GM18951 (cell line): ENCODE results near the gene ABCG1.

Source experiments
- POLR2A ChIP-seq: IDR thresholded peaks from 4 replicates; pipeline ENCODE4 v1.6.1; 2011; ENCODE audit warnings: mild to moderate bottlenecking; ENCODE audit not compliant: insufficient read length, insufficient read depth; ENCODE audit errors: extremely low read depth
- in situ Hi-C: fragments of 300-500 bp; cut with MboI; formaldehyde crosslinking; loops from one replicate; pipeline ENCODE4 v1.12.0; 2022; ENCODE audit warnings: low sequenced_read_pairs, mixed read lengths, inconsistent platforms; ENCODE audit not compliant: unreplicated experiment

The ABCG1 gene

DNA sequence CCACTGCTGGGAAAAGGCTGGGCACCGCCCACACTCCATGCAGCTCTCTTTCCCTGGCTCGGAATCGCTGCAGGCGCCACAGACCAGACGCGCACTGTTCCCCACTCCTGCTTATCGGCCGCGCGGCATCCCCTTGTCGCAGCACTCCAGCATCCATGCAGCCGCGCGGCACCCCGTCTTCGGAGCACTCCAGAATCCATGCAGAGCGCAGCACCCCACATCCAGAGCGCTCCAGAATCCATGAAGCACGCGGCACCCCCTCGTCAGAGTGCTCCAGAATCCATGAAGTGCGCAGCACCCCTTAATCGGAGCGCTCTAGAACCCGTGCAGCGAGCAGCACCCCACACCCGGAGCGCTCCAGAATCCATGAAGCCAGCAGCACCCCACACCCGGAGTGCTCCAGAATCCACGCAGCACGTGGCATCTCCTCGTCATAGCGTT is 86.8 kb downstream of the ABCG1 start:
- in situ Hi-C loops = no loop called here
- TF ChIP-seq POLR2A = no peak

DNA sequence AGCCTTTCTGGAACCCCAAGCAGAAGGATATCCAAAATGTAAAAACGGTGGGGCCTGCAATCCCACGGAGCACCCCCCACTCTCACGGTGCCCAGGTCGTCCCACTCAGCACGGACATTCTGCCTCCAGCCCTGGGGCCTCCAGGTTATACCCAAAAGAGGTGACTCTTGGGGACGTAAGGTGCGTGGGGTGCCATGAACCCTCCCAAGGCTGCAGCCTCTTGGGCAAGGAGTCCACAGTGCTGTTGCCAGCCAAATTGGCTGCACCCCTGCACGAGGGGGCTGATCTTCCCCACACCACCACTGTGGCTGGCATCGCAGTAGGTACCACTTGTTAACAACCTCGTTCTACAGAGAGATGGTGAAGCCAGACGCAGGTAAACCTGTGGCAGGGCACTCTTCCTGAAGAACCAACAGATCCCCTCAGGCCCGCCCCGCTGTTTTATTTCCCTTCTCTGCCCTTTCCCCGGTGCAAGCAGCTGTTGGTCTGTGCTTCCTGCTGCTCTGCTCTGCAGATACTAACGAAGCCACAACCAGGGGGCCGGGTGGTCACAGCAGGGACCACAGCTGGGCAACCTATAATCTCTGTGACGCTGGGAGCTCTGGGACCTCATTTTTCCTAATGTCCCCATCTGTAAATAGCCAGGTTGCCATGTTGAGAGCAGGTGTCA is 87.6 kb downstream of the ABCG1 start:
- in situ Hi-C loops = no loop called here
- TF ChIP-seq POLR2A = no peak

DNA sequence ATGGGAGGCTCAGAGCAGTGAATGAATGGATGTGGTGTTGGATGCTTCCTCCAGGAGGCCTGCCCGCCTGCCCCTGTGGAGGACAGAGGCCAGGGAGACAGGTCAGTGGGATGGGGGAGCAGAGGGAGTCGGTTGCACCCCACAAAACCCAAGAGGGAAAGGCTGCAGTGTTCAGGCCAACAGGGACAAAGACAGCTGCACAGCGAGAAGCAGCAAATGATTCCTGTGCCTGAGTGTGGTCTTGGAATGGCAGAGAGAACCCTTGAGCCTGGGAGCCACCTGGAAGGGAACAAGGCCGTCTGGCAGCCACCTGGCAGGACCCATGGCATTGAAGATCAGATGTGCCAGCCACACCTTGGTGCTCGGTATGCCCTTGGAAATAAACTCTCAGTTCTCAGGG is 88.2 kb downstream of the ABCG1 start:
- in situ Hi-C loops = no loop called here
- no peak for TF ChIP-seq POLR2A

DNA sequence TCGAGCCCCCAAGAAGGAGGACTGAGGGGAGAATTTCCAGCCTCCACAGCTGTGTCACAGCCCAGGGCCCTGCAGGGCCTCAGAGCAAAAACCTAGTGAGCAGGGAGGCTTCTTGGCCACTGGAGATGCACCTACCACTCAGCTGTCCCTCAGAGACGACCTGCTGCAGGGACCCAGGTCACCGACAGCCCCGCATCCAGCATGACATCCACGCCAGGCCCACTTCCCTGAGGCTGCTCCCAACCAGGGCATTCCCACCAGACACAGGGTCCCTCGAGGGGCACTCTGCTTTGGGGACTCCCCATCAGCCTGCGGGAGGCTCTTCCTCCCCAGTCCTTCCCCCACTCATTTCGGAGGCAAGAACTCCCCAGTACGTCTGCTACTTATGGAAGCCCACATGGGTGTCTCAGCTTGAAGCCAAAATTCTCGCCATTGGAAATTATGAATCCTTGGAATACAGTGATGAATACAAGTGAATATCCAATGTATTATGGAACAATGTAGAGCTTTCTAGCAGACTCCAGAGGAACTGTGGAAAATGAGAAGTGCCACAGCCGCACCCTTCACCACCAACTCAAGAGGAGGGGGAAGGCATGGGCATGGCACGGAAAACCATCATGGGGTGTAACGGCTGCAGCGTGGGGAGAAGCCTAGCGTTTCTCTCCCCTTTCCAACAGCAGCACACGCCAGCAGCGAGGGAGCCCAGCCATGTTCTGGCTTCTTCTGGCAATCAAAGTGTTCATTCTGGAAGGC is 89.4 kb downstream of the ABCG1 start:
- no peak for TF ChIP-seq POLR2A
- in situ Hi-C loops = no loop called here

DNA sequence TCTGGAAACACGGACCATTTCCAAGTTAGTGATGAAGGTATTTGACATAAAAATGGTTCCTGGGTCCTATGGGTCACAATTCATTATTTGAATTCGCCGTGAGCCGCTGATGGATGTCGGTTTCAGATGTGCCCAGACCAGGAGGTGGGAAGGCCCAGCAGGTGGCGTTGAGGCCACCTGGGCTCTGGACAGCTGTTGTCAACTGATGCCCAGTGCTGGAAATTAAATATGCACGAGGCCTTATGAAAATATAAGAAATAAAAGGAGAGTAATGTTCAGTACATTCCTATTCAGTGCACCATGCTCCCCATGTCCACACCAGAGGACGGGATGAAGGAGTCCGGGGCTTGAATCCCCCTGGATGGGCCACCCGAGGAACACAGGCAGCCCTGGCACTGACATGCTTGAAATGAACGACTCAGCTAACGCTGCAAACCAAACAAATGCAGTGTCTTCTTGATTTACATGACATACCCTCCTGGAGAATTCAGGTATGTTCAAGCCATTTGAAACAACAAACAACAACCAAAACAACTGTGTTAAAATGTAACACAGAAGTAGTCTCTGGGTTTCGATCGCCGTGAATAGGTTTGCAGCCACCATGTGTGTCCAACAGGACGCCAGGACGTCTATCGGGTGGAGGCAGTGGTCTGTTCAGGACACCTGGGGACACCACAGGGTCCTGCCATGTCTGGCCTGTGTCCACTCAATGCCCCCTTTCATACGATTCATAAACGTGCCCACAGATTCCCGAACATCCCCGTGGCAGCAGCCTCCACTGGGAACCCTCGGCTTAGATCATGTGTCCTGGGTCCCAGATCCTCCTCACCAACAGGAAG is 90.2 kb downstream of the ABCG1 start:
- TF ChIP-seq POLR2A = no peak
- in situ Hi-C loops = no loop called here

DNA sequence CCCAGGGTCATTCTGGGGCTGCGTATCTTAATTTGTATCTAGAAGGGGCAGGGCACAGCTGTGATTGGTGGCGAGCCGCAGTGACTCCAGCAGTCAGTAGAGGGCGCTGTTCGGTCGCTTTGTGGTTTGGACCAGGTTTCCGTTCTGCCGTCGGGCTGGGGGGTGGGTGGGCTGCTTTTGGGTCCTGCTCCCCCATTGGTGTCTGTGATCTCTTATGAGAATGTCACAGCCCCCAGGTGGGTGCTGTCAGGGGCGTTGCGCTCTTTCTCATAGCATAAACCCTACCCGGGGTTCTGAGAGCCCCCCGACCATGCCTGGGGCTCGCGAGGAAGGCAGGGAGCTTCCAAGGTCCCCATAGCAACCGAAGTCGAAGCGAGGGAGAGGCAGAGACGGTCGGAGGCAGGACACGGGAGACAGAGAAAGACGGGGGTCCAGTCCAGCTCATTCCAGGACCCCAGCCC is 90.8 kb downstream of the ABCG1 start:
- no peak for TF ChIP-seq POLR2A
- in situ Hi-C loops = loop anchor here (10.0 kb wide), 2 partner anchors 145 to 225 kb away; no protein-coding TSS in a partner anchor

DNA sequence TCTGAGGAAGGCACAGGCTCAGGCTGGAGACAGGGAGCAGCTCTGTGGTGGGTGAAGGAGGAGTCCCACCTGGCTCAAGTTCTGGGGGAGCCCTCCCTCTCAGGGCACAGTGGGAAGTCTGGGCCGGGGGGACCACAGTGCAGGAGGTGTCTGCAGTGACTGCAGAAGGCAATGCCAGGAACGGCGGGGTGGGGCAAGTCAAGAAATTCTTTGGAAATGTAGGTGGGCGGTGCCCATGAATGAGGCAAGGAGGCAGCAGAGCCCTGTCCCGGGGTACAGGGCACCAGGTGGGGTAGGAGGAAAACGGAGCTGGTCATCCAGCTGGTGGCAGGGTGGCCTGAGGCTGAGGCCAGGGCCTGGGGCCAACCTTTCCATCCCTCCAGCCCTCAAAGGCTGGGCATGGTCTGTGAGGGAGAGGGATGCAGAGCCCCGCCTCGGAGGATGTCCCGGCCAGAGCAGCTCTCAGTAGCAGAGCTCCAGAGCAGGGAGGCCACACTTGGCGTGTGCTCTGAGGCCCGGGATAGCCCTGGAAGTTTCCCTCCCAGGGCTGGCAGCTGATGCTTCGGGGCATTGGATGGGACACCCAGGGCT is 91.6 kb downstream of the ABCG1 start:
- TF ChIP-seq POLR2A = no peak
- in situ Hi-C loops = loop anchor here (10.0 kb wide), 2 partner anchors 144 to 224 kb away; no protein-coding TSS in a partner anchor

DNA sequence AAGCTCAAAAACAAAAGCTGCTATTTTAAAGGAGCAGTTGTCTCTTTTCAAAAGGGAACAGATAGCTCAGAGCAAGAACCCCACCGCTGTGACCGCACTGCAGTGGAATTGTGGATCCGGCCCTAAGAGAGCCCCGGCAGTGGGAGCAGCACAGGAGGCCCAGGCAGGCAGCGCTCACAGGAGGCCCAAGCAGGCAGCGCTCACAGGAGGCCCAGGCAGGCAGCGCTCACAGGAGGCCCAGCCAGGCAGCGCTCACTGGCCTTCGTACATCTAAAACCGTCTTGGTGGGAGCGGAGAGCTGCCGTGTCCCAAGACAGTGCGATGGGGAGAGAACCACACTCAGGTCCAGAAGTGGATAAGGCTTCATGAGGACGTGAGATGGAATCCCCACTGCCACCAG is 92.2 kb downstream of the ABCG1 start:
- TF ChIP-seq POLR2A = no peak
- in situ Hi-C loops = loop anchor here (10.0 kb wide), 2 partner anchors 144 to 224 kb away; no protein-coding TSS in a partner anchor

DNA sequence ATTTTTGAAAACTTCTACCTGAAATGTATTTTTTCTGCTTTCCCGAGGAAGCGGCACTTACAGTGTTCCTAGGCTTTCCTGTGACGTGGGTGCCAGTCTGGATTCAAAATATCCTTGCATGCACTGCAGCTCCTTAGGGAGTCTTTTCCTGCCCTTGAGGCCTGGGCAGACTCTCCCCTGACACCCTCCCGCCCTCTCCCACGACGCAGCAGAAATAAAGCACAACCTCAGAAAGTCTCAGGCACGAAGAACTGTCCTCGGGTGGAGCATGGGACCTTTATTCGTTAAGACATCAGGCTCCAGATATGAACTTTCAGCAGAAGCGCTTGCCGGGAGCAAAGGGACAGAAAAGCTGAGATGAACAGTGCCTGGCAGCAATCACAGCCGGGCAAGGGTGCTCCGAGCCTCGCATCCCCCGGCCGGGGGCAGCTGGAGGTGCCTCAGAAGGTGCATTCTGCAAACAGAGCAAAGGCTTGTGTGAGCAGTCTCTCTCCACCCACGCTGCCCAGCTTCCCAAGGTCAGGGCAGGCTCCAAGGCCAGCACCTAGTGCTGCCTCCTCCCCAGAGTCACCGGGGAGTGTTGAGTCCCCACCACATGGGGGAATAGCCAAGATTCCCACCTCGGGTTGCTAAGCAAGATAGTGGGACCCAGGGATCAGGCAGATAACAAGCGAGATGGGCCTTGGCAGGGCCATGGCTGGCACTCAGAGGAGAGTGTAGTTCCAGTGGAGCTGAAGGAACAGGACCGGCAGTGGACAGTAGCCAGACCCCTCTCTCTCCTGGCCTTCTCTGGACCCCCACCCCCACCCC is 93.1 kb downstream of the ABCG1 start:
- in situ Hi-C loops = loop anchor here (10.0 kb wide), 2 partner anchors 143 to 223 kb away; no protein-coding TSS in a partner anchor

DNA sequence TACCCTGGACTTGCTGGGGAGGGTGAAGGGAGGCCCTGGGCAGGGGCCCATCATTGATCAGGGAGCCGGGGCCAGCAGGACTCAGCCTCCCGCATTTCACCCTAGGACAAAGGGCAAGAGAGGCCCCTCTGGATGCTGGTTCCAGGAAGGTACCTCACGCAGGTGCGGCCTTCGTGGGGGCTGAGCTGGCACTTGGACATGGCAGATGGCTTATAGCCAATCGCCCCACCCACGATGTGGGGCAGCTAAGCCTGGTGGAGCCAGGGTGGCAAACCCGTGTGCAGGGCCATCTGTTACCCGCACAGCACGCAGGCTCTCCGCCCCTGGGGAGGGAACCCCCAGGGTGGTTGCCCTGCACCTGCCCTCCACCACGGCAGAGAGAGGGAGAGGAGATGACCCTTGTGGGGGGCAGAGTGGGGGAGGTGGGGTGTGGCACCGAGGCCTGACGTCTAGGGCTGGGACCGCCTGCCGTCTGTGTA is 93.7 kb downstream of the ABCG1 start:
- TF ChIP-seq POLR2A = no peak
- in situ Hi-C loops = loop anchor here (10.0 kb wide), 2 partner anchors 142 to 222 kb away; no protein-coding TSS in a partner anchor

More for the DNA sequence above, 93.1 kb downstream of the ABCG1 start:
- TF ChIP-seq POLR2A = no peak

DNA sequence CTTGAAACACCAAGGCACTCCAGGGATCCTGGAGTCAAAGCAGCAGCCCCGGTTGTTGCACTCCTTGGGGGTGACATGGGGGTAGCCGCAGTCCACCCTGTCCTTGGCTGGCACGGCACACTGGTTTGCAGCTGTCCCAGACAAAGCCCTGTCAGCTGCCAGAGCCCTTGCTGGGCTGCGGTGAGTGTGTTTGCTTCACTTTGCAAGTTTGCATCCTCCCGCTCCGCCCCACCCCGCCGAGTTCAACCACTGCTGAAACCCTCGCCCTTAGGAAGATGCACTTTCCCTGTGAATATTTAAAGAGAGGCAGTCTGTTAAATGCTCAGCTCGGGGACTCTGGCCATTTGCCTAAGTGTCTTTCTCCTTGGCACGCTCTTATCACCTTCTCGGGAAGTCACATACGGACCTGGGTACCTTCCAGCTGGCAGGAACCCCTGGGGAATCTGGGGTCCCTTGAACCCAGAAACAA is 94.6 kb downstream of the ABCG1 start:
- TF ChIP-seq POLR2A = no peak
- in situ Hi-C loops = loop anchor here (10.0 kb wide), 2 partner anchors 141 to 221 kb away; no protein-coding TSS in a partner anchor
